NB4 (cell line): ENCODE results near the gene DRC1.

ENCODE experiments used
- DNase-seq: peaks from one replicate; pipeline ENCODE4 v3.0.0; 2010; ENCODE audit warnings: low read depth
- H3K4me3 ChIP-seq: one replicate; pipeline ENCODE4 v1.5.1; 2011; ENCODE audit warnings: mild to moderate bottlenecking, low read depth, low read length, moderate library complexity
- MYC ChIP-seq: IDR thresholded peaks from 2 replicates; pipeline ENCODE4 v1.6.1; 2011; ENCODE audit warnings: low read depth, low read length
- POLR2A ChIP-seq: IDR thresholded peaks from 2 replicates; pipeline ENCODE4 v1.6.1; 2011; ENCODE audit warnings: mild to moderate bottlenecking; ENCODE audit not compliant: insufficient read length; ENCODE audit errors: extremely low read depth
- TF ChIP-seq, protein P1 (sequence below): IDR thresholded peaks from one replicate; pipeline ENCODE4 v1.5.1; 2012; ENCODE audit warnings: low read depth, low read length
- TF ChIP-seq, protein P2 (sequence below): IDR thresholded peaks from 2 replicates; pipeline ENCODE4 v1.6.1; 2011; ENCODE audit warnings: low read depth, low read length

The DRC1 gene

DNA sequence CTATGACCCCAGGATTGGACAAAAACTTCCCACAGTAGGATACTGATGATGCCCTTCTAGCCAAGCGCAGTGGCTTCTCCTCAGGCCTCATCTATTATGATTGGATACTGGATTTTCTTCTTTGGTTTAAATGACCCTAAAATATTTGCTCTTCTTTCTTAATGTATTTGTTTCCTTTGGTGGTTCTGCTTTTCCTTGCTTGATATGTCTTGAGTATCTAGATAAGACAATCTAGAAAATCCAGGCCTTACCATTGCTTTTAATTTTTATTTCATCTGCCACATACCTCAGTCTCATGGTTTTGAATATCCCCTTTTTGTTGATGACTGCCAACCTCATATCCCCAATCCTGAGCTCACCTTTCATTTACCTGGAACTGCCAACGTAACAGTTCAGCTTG lies 40.6 kb downstream of the DRC1 start:
- no peak for TF ChIP-seq MYC
- TF ChIP-seq, protein P1, sequence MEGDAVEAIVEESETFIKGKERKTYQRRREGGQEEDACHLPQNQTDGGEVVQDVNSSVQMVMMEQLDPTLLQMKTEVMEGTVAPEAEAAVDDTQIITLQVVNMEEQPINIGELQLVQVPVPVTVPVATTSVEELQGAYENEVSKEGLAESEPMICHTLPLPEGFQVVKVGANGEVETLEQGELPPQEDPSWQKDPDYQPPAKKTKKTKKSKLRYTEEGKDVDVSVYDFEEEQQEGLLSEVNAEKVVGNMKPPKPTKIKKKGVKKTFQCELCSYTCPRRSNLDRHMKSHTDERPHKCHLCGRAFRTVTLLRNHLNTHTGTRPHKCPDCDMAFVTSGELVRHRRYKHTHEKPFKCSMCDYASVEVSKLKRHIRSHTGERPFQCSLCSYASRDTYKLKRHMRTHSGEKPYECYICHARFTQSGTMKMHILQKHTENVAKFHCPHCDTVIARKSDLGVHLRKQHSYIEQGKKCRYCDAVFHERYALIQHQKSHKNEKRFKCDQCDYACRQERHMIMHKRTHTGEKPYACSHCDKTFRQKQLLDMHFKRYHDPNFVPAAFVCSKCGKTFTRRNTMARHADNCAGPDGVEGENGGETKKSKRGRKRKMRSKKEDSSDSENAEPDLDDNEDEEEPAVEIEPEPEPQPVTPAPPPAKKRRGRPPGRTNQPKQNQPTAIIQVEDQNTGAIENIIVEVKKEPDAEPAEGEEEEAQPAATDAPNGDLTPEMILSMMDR = no peak
- no peak for TF ChIP-seq POLR2A
- TF ChIP-seq, protein P2, sequence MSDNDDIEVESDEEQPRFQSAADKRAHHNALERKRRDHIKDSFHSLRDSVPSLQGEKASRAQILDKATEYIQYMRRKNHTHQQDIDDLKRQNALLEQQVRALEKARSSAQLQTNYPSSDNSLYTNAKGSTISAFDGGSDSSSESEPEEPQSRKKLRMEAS = no peak
- H3K4me3 ChIP-seq = no peak overlapping the region
- DNase-seq = no peak

DNA sequence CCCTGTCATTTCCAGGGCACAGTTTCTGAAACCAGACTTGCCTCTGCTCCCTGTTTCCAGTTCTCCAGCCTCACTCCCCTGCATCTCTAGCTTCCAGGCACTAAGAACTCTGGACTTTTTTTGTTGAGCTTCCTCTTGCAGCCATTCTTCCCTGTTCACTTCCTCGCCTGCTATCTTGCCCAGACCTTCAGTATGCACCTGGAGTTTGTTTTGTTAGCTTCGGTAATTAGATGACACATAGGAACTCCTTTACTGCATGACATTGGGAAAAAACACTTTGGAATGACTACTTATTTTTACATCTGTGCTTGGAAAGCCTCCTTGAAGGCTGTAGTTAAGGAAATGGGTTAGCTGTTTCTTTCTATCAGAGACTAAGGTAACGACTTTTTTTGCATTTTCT lies 41.0 kb downstream of the DRC1 start:
- TF ChIP-seq, protein P1 = no peak
- TF ChIP-seq, protein P2 = no peak
- TF ChIP-seq POLR2A (no peak), MYC (no peak)
- no peak overlapping the region for H3K4me3 ChIP-seq
- DNase-seq = no peak

DNA sequence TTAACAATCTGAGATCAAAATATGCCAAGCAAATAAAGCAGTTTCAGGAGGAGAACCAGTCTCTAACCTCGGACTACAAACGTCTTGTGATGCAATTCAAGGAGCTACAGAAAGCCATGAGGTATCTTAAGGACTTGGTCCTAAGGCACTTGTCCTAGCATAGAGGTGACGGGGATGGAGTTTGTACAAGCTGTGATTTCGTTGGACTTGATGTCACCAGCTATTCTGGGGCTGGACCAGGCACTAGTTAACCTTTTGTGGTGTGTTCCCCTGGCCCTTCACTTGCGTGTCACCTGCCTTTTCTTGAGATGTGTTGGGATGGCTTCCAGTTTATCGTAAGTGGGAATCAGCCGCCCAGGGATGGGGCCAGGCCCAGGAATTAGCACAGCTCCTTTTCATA lies 42.5 kb downstream of the DRC1 start:
- no peak for DNase-seq
- TF ChIP-seq, protein P2 = no peak
- TF ChIP-seq, protein P1 = no peak
- TF ChIP-seq POLR2A (no peak), MYC (no peak)
- H3K4me3 ChIP-seq = no peak overlapping the region

DNA sequence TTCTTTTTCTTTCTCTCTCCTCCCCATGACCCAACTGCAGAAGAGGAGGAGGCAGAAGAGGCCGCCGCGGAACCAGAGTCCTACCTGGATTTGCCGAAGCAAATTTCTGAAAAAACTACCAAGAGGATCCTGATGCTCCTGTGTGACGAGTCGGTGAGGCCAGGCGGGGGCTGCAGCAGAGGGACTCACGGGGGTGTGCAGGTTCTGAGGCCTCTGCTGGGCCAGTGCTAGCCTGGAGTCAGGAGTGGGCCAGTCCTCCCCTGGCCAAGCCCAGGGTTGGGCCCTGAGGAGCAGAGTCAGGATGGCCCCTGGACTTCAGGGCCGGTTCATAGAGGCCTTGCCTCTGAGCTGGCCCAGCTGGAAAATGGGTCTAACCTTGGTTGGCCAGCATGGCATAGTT lies 46.9 kb downstream of the DRC1 start:
- H3K4me3 ChIP-seq = no peak overlapping the region
- TF ChIP-seq, protein P2 = no peak
- TF ChIP-seq MYC = no peak
- no peak for TF ChIP-seq POLR2A
- TF ChIP-seq, protein P1 = no peak
- DNase-seq = no peak

DNA sequence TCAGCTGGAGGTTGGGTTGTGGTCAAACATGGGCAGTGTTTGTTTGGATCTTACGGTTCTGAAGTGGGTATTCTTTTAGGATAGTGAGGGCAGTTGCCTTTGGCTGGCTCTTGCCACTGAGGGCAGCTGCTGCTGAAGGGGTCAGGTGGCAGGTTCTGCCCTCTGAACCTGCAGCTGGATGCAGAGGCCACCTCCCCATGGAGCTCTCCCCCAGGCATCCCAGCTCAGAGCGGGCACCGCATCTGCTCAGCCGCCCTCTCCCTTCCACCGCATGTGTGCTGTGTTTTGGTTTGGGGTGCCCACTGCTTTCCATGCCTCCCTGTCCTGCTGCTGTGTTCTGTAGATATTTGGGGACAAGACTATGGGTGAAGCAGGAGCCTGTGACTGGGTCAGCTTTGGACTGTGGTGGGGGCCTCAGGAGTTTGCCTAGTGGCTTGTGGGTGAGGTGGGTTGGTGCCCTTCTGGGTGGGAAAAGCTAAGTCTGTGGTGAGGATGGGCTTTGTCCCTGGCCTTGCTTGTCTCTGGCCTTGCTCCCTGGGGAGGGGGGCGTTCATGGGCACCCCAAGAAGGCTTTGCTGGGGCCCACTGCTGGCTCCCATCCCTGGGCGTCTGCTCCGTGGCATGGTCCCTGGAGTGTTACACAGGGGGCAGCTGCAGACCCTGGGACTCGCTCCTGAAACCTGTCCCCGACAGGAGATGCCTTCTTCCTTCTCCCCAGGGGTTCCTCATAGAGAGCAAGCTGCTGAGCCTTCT lies 47.7 kb downstream of the DRC1 start:
- TF ChIP-seq MYC = no peak
- no peak for TF ChIP-seq POLR2A
- TF ChIP-seq, protein P1 = no peak
- TF ChIP-seq, protein P2 = no peak
- H3K4me3 ChIP-seq = no peak overlapping the region
- no peak for DNase-seq
